Keratinocyte (primary cell): Measurements from ENCODE around the gene MINK1.

Experiments
- CTCF ChIP-seq, 3 experiments: IDR thresholded peaks in 1 of 3; conservative IDR thresholded peaks in 1 of 3; optimal IDR thresholded peaks in 1 of 3; 2 replicates in 2 of 3; 3 replicates in 1 of 3; pipeline versions ENCODE3 to v1.5.1; 2011; ENCODE audit warnings: low read length in 3 of 3, mild to moderate bottlenecking in 3 of 3, moderate library complexity in 2 of 3, control low read depth in 1 of 3, inconsistent platforms in 1 of 3; ENCODE audit not compliant: insufficient read depth in 2 of 3; ENCODE audit errors: extremely low read depth in 1 of 3
- EZH2 ChIP-seq: IDR thresholded peaks from one replicate; pipeline ENCODE4 v1.6.1; 2012; ENCODE audit warnings: inconsistent platforms, mild to moderate bottlenecking, low read length, moderate library complexity

DNA sequence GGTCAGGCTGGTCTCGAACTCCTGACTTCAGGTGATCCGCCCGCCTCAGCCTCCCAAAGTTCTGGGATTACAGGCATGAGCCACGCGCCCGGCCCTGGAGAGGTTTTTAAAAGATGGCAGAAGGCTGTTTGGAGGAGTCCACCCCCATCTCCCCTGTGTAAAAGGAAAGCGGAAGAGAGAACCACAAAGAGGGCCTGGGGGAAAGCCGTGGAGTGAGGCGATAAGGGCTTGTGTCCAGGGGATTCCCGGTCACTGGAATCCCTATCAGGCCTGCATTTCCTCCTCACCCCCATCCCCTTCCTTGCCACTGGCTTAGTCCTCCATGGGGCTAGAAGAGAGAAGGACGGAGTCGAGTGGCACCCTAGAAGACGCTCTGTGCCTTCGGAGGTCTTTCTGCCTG lies 98.8 kb downstream of the MINK1 start, which contains the start of gene GP1BA:
- TF ChIP-seq CTCF (optimal IDR thresholded peaks at IDR 0.05 in 1 of 3, IDR thresholded peaks at IDR 0.05 in 1 of 3, conservative IDR thresholded peaks at IDR 0.05 in 1 of 3; ENCODE audit: extremely low read depth in 1 of 3, insufficient read depth in 2 of 3, low read length in 3 of 3) (no peak), EZH2 (no peak)
